GF-D8 (cell line): ENCODE data around the gene IMPA2.
"Not testable (repeated sequence)": the region's sequence is repeated elsewhere in the genome, so short reads cannot be mapped to it uniquely, and the experiment has no call there.

Experiments used
- DNase-seq: peaks from one replicate; lab custom pipeline; 2025; lab: John Stamatoyannopoulos, UW

Gene IMPA2

GRCh38 chr18:12076424-12077140, 95.3 kb downstream of the IMPA2 start:
- DNase-seq, result no peak

DNA sequence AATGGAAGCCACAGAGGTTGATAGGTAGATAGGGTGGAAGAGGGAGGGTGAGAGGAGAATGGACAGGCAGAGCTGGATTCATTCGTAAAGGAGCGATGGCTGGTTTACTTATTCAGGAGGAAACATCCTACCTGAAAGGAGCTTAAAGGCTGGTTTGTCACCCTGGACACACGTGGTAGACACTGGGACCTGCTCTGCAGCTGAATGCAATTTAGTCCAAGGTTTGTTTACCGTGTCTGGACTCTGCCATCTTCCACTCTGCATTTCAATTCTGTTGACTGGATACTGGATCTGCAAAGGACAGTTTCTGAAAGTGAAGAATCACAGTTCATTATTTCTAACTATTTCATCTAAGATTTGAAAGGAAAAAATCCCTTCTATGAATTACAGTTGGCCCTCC, 96.7 kb downstream of the IMPA2 start:
- not testable (repeated sequence) for DNase-seq

DNA sequence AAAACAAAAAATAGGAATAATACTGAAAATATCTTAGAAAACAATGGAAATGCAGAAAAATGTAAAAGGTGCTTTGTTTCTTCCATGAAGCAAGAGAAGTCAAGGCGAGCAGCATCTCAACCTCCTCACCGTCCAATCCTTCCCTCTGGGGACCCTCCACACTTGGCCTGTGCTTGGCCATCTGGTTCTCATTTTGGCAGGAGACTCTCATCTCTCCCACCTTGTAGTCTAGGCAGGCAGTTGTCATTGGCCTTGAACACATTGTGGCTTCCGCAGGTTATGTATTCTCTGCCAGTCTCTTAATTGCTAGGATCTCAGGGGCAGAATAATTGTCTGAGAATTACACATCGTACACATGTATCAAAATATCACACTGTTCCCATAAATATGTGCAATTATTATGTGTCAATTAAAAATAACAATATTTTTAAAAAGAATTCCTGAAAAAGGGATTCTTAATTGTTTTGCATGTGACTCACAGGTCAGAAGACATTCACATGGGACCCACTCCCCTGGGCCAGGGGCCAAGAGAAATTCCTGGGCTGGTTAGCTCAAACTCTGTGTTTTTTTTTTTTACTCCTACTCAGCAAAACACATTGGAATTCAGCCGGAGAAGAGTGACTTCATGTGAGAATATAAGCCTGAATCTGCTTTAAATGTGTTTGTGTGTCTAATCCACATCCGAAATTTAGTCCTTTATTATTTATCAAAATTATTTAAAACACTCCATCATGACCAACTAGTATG, 98.4 kb downstream of the IMPA2 start:
- DNase-seq, result no peak
